CD14-positive monocyte (primary cell): ENCODE measurements around the gene LRRC28. TPM values are rescaled to one million over a fixed set of nuclear protein-coding genes. Genes with fewer than 3 reads are reported as not detected.

Source experiments
- DNase-seq, 3 donors: peaks; one replicate each; pipeline ENCODE4 v3.0.0-alpha.2; 2011 to 2022
- H2AFZ ChIP-seq: 2 replicates; pipeline ENCODE4 v1.6.0; 2012; ENCODE audit warnings: mild to moderate bottlenecking, low read depth, low read length, inconsistent platforms; ENCODE audit not compliant: insufficient read depth, poor library complexity, severe bottlenecking
- H3K27ac ChIP-seq, 2 donors: 1 replicate in 1 of 2; 2 replicates in 1 of 2; pipeline ENCODE4 v1.5.1; 2012 to 2013; ENCODE audit warnings: low read length in 2 of 2, control low read depth in 1 of 2, inconsistent platforms in 1 of 2, low read depth in 1 of 2, mild to moderate bottlenecking in 1 of 2
- H3K27me3 ChIP-seq, 2 donors: one replicate each; pipeline versions ENCODE4 v1.6.0 to v1.6.1; 2011 to 2013; ENCODE audit warnings: low read length in 2 of 2; ENCODE audit not compliant: control insufficient read depth in 2 of 2, insufficient read depth in 2 of 2
- H3K36me3 ChIP-seq, 2 donors: replicated peaks in 1 of 2; 1 replicate in 1 of 2; 2 replicates in 1 of 2; pipeline versions ENCODE4 v1.5.1 to v1.6.1; 2012 to 2013; ENCODE audit warnings: low read length in 2 of 2, control low read depth in 1 of 2, inconsistent platforms in 1 of 2, mild to moderate bottlenecking in 1 of 2; ENCODE audit not compliant: insufficient read depth in 2 of 2, control insufficient read depth in 1 of 2
- H3K4me1 ChIP-seq, 2 donors: 1 replicate in 1 of 2; 2 replicates in 1 of 2; pipeline versions ENCODE4 v1.5.1 to v1.6.1; 2012 to 2013; ENCODE audit warnings: low read length in 2 of 2, control low read depth in 1 of 2, inconsistent platforms in 1 of 2, mild to moderate bottlenecking in 1 of 2, moderate library complexity in 1 of 2; ENCODE audit not compliant: insufficient read depth in 2 of 2, control insufficient read depth in 1 of 2
- H3K4me2 ChIP-seq: replicated peaks from 2 replicates; pipeline ENCODE3; 2012; ENCODE audit warnings: low read length, moderate library complexity, mild to moderate bottlenecking; ENCODE audit not compliant: poor library complexity, severe bottlenecking; ENCODE audit errors: extremely low read depth
- H3K4me3 ChIP-seq, 3 experiments: fragments of 200-600 bp in 1 of 3; sonication (generic) in 1 of 3; replicated peaks in 1 of 3; 1 replicate in 2 of 3; 2 replicates in 1 of 3; pipeline ENCODE4 v1.5.1; 2011 to 2013; ENCODE audit warnings: low read length in 3 of 3, mild to moderate bottlenecking in 3 of 3, control low read depth in 2 of 3, low read depth in 2 of 3, inconsistent platforms in 1 of 3, moderate library complexity in 1 of 3
- H3K79me2 ChIP-seq: 2 replicates; pipeline ENCODE4 v1.6.0; 2012; ENCODE audit warnings: mild to moderate bottlenecking, control low read depth, inconsistent platforms, low read length, moderate library complexity; ENCODE audit not compliant: insufficient read depth
- H3K9ac ChIP-seq: 2 replicates; pipeline ENCODE4 v1.6.0; 2017; ENCODE audit warnings: low read length, mild to moderate bottlenecking; ENCODE audit not compliant: insufficient read depth, poor library complexity, severe bottlenecking
- H3K9me3 ChIP-seq, 2 donors: replicated peaks in 1 of 2; 1 replicate in 1 of 2; 2 replicates in 1 of 2; pipeline versions ENCODE4 v1.5.1 to v1.6.1; 2012 to 2013; ENCODE audit warnings: low read length in 2 of 2, control low read depth in 1 of 2; ENCODE audit not compliant: control insufficient read depth in 1 of 2, insufficient read depth in 1 of 2
- H4K20me1 ChIP-seq: 2 replicates; pipeline ENCODE4 v1.6.0; 2012; ENCODE audit warnings: mild to moderate bottlenecking, low read length, control low read depth, moderate library complexity; ENCODE audit not compliant: insufficient read depth
- H3K27ac Mint-ChIP-seq, 7 donors: one replicate each; pipeline ENCODE4 v1.8.0; 2020; ENCODE audit warnings: mild to moderate bottlenecking in 7 of 7, mixed read lengths in 7 of 7, moderate library complexity in 6 of 7, inconsistent platforms in 2 of 7
- H3K27me3 Mint-ChIP-seq, 3 donors: one replicate each; pipeline ENCODE4 v1.8.0; 2021 to 2022; ENCODE audit warnings: low read depth in 3 of 3, mild to moderate bottlenecking in 3 of 3, mixed read lengths in 3 of 3, moderate library complexity in 3 of 3, inconsistent platforms in 1 of 3
- H3K36me3 Mint-ChIP-seq, 2 donors: one replicate each; pipeline ENCODE4 v1.8.0; 2020; ENCODE audit warnings: mixed read lengths in 2 of 2, inconsistent platforms in 1 of 2, mild to moderate bottlenecking in 1 of 2
- H3K4me1 Mint-ChIP-seq: one replicate; pipeline ENCODE4 v1.8.0; 2020; ENCODE audit warnings: mild to moderate bottlenecking, mixed read lengths
- H3K4me3 Mint-ChIP-seq, 2 donors: one replicate each; pipeline ENCODE4 v1.8.0; 2020; ENCODE audit warnings: mild to moderate bottlenecking in 2 of 2, mixed read lengths in 2 of 2, moderate library complexity in 1 of 2
- H3K9me3 Mint-ChIP-seq, 7 donors: one replicate each; pipeline ENCODE4 v1.8.0; 2020 to 2022; ENCODE audit warnings: mixed read lengths in 7 of 7, mild to moderate bottlenecking in 6 of 7, moderate library complexity in 6 of 7, inconsistent platforms in 2 of 7
- CTCF ChIP-seq: fragments of 200-600 bp; IDR thresholded peaks from one replicate; pipeline ENCODE4 v1.8.0; 2022; ENCODE audit warnings: antibody characterized with exemption, mild to moderate bottlenecking
- intact Hi-C, 2 donors: fragments of 100-400 bp; cut with micrococcal nuclease; formaldehyde crosslinking; loops; one replicate each; pipeline versions ENCODE4 v1.15.0 to v1.15.1; 2023
- polyA plus RNA-seq, 3 donors: library from polyadenylated mRNA; depleted of rRNA in 1 of 3; unstranded in 2 of 3; stranded (reverse) in 1 of 3; fragments of 300-500 nt in 2 of 3; fragments of >200 nt in 1 of 3; fragmentation: Illumina TruSeq in 2 of 3; gene quantifications; 1 replicate in 2 of 3; 2 replicates in 1 of 3; pipeline ENCODE4 v1.2.3, GENCODE V29; 2012 to 2021

The LRRC28 gene
- polyA plus RNA-seq, 3 donors: 18.6 to 25.3 (median 19.8) TPM

- no peaks in the 10 kb centered on the region for H3K27me3 ChIP-seq
- H3K27ac Mint-ChIP-seq: no peak overlapping the region
- H3K79me2 ChIP-seq: no peaks in the 10 kb centered on the region
- no peaks in the 10 kb centered on the region for H3K4me1 Mint-ChIP-seq
- no peaks in the 10 kb centered on the region for H3K9me3 ChIP-seq
- H2AFZ ChIP-seq: no peak overlapping the region
- peaks cover 0 to 2% (median 0%) of the 10 kb centered on the region in 3 donors for H3K27me3 Mint-ChIP-seq
- no peaks in the 10 kb centered on the region for H3K4me1 ChIP-seq
- peaks cover 31 to 33% of the 10 kb centered on the region in 2 donors for H3K36me3 Mint-ChIP-seq
- no peak overlapping the region for H3K27ac ChIP-seq
- H3K4me2 ChIP-seq: no peak overlapping the region
- H4K20me1 ChIP-seq: no peaks in the 10 kb centered on the region
- DNase-seq: no peak
- intact Hi-C loops: no loop called here
- H3K9ac ChIP-seq: no peak overlapping the region
- TF ChIP-seq CTCF: no peak
- no peaks in the 10 kb centered on the region for H3K36me3 ChIP-seq
- peaks cover 0 to 9% (median 6%) of the 10 kb centered on the region in 7 donors for H3K9me3 Mint-ChIP-seq
- no peak overlapping the region for H3K4me3 Mint-ChIP-seq
- no peak overlapping the region for H3K4me3 ChIP-seq
These were observed 40.4 kb downstream of the LRRC28 start for GRCh38 chr15:99291643-99292042.

GRCh38 chr15:99295840-99296239, 44.6 kb downstream of the LRRC28 start:
- Mint-ChIP-seq H3K4me1 (no peaks in the 10 kb centered on the region), H3K27me3 (peaks cover 0 to 2% (median 0%) of the 10 kb centered on the region in 3 donors), H3K9me3 (peaks cover 0 to 9% (median 6%) of the 10 kb centered on the region in 7 donors), H3K4me3 (no peak overlapping the region), H3K36me3 (peaks cover 27% of the 10 kb centered on the region in 2 donors), H3K27ac (peak overlapping the region in 1 of 7 donors; percentile 50)
- Histone ChIP-seq H3K4me2 (no peak overlapping the region), H3K4me3 (no peak overlapping the region), H3K79me2 (no peaks in the 10 kb centered on the region), H2AFZ (no peak overlapping the region), H4K20me1 (no peaks in the 10 kb centered on the region), H3K36me3 (no peaks in the 10 kb centered on the region), H3K9ac (no peak overlapping the region), H3K27ac (no peak overlapping the region), H3K9me3 (no peaks in the 10 kb centered on the region), H3K27me3 (no peaks in the 10 kb centered on the region), H3K4me1 (no peaks in the 10 kb centered on the region)
- TF ChIP-seq CTCF: no peak
- intact Hi-C loops: no loop called here
- no peak for DNase-seq
